Stimulated activated CD8-positive, alpha-beta memory T cell treated with anti-CD3 and anti-CD28 coated beads, Interleukin-4, amount 100 ng/mL, for 4 hours (primary cell): Measurements from ENCODE around the gene UGT1A9.
"Not testable (repeated sequence)": the region's sequence is repeated elsewhere in the genome, so short reads cannot be mapped to it uniquely, and the experiment has no call there.

Experiments used
- DNase-seq, 2 donors: peaks; one replicate each; pipeline ENCODE4 v3.0.0-alpha.2; 2020; ENCODE audit warnings: low read depth in 2 of 2, low spot score in 1 of 2

The UGT1A9 gene

GRCh38 chr2:233671290-233672161, at the start of gene UGT1A9:
Gene UGT1A9 (plus strand): TSS chr2:233671898. CDS start chr2:233671935, 37 bp downstream.
- no peak for DNase-seq

GRCh38 chr2:233627331-233628025, 44.2 kb upstream of the UGT1A9 start:
- no peak for DNase-seq

- DNase-seq = not testable (repeated sequence)
These were observed 35.4 kb upstream of the UGT1A9 start, which contains the start of gene UGT1A10 for GRCh38 chr2:233636306-233636705. Gene UGT1A10 (plus strand): TSS chr2:233636448. CDS start chr2:233636523, 75 bp downstream.

GRCh38 chr2:233638836-233639235, 32.9 kb upstream of the UGT1A9 start:
- no peak for DNase-seq

GRCh38 chr2:233639860-233640259, 31.8 kb upstream of the UGT1A9 start:
- DNase-seq = no peak

- DNase-seq = no peak
These were observed 28.6 kb upstream of the UGT1A9 start for GRCh38 chr2:233643128-233643527.

GRCh38 chr2:233646033-233646432, 25.7 kb upstream of the UGT1A9 start:
- DNase-seq = not testable (repeated sequence)

- DNase-seq = no peak
These were observed 20.7 kb upstream of the UGT1A9 start for GRCh38 chr2:233650981-233651380.

- no peak for DNase-seq
These were observed 20.3 kb upstream of the UGT1A9 start for GRCh38 chr2:233651430-233651829.

- no peak for DNase-seq
These were observed 17.2 kb upstream of the UGT1A9 start for GRCh38 chr2:233654501-233654900.

- no peak for DNase-seq
These were observed 16.7 kb upstream of the UGT1A9 start for GRCh38 chr2:233655043-233655442.

- DNase-seq = not testable (repeated sequence)
These were observed 15.8 kb upstream of the UGT1A9 start for GRCh38 chr2:233655943-233656342.

GRCh38 chr2:233656443-233656842, 15.3 kb upstream of the UGT1A9 start:
- no peak for DNase-seq

GRCh38 chr2:233658610-233659009, 13.1 kb upstream of the UGT1A9 start:
- DNase-seq = no peak

- no peak for DNase-seq
These were observed 7.8 kb upstream of the UGT1A9 start for GRCh38 chr2:233663911-233664310.

GRCh38 chr2:233668605-233669260, 3.0 kb upstream of the UGT1A9 start:
- DNase-seq = no peak

GRCh38 chr2:233672886-233673285, 1.2 kb downstream of the UGT1A9 start:
- no peak for DNase-seq

- no peak for DNase-seq
These were observed 2.2 kb downstream of the UGT1A9 start for GRCh38 chr2:233673896-233674295.

GRCh38 chr2:233674314-233674713, 2.6 kb downstream of the UGT1A9 start:
- no peak for DNase-seq

- no peak for DNase-seq
These were observed 3.3 kb downstream of the UGT1A9 start for GRCh38 chr2:233674995-233675394.

GRCh38 chr2:233676046-233676445, 4.3 kb downstream of the UGT1A9 start:
- DNase-seq = no peak

GRCh38 chr2:233679196-233679595, 7.5 kb downstream of the UGT1A9 start:
- DNase-seq = no peak
